Bronchial epithelial cell (primary cell): ENCODE data around the gene GLI2. TPM values are rescaled to one million over a fixed set of nuclear protein-coding genes. Genes with fewer than 3 reads are reported as not detected.

ENCODE experiments used
- DNase-seq: peaks from one replicate; pipeline ENCODE4 v3.0.0-alpha.2; 2010; ENCODE audit warnings: low read depth
- FAIRE-seq: peaks from 2 replicates; lab custom pipeline; 2011; peaks lifted over from hg19 to GRCh38; lab: Jason Lieb, UNC
- H3K27me3 ChIP-seq: 2 replicates; pipeline ENCODE4 v1.5.1; 2011; ENCODE audit warnings: low read length; ENCODE audit not compliant: control insufficient read depth, insufficient read depth
- H3K36me3 ChIP-seq: 2 replicates; pipeline ENCODE4 v1.5.1; 2011; ENCODE audit warnings: low read length; ENCODE audit not compliant: control insufficient read depth, insufficient read depth
- H3K4me3 ChIP-seq: 2 replicates; pipeline ENCODE4 v1.5.1; 2011; ENCODE audit warnings: mild to moderate bottlenecking, low read depth, low read length, control low read depth
- CTCF ChIP-seq: IDR thresholded peaks from 2 replicates; pipeline ENCODE4 v1.5.1; 2011; ENCODE audit warnings: mild to moderate bottlenecking, moderate library complexity, low read length, control low read depth, inconsistent platforms; ENCODE audit not compliant: insufficient read depth, severe bottlenecking
- total RNA-seq: library from RNA; depleted of rRNA; stranded (reverse); fragments of >200 nt; gene quantifications from 2 replicates; pipeline ENCODE4 v1.2.1, GENCODE V29; 2014

The GLI2 gene
- total RNA-seq, 1 donor from 2014 or later: under 0.01 TPM

- Histone ChIP-seq H3K4me3 (no peak overlapping the region), H3K27me3 (no peaks in the 10 kb centered on the region), H3K36me3 (no peaks in the 10 kb centered on the region)
- no peak for TF ChIP-seq CTCF
- FAIRE-seq (no peak), DNase-seq (no peak)
Measured at GRCh38 chr2:120769787-120770120, 34.1 kb downstream of the GLI2 start.

GRCh38 chr2:120770176-120770575 lies 34.5 kb downstream of the GLI2 start:
- no peak overlapping the region for H3K4me3 ChIP-seq
- no peaks in the 10 kb centered on the region for H3K36me3 ChIP-seq
- no peaks in the 10 kb centered on the region for H3K27me3 ChIP-seq
- FAIRE-seq (no peak), DNase-seq (no peak)
- no peak for TF ChIP-seq CTCF

GRCh38 chr2:120770641-120771040 lies 35.0 kb downstream of the GLI2 start:
- H3K36me3 ChIP-seq: no peaks in the 10 kb centered on the region
- DNase-seq: no peak
- no peak overlapping the region for H3K4me3 ChIP-seq
- FAIRE-seq: no peak
- TF ChIP-seq CTCF: no peak
- no peaks in the 10 kb centered on the region for H3K27me3 ChIP-seq

GRCh38 chr2:120771111-120771780 lies 35.6 kb downstream of the GLI2 start:
- no peak for TF ChIP-seq CTCF

GRCh38 chr2:120771781-120772208 lies 36.1 kb downstream of the GLI2 start:
- no peak for TF ChIP-seq CTCF
- Histone ChIP-seq H3K27me3 (no peaks in the 10 kb centered on the region), H3K4me3 (no peak overlapping the region), H3K36me3 (no peaks in the 10 kb centered on the region)
- no peak for FAIRE-seq
- no peak for DNase-seq

More at GRCh38 chr2:120771111-120771780, 35.6 kb downstream of the GLI2 start:
- H3K27me3 ChIP-seq: no peaks in the 10 kb centered on the region
- DNase-seq: no peak
- no peak for FAIRE-seq
- H3K4me3 ChIP-seq: no peak overlapping the region
- H3K36me3 ChIP-seq: no peaks in the 10 kb centered on the region

- no peak overlapping the region for H3K4me3 ChIP-seq
- no peak for FAIRE-seq
- DNase-seq: no peak
- no peaks in the 10 kb centered on the region for H3K36me3 ChIP-seq
- no peak for TF ChIP-seq CTCF
- H3K27me3 ChIP-seq: no peaks in the 10 kb centered on the region
Measured at GRCh38 chr2:120772261-120772660, 36.6 kb downstream of the GLI2 start.
